Measurements from ENCODE around the gene DKKL1.

The DKKL1 gene

GRCh38 chr19:49396738-49397505 lies 33.2 kb downstream of the DKKL1 start:
- no peak for DNase-seq

DNA sequence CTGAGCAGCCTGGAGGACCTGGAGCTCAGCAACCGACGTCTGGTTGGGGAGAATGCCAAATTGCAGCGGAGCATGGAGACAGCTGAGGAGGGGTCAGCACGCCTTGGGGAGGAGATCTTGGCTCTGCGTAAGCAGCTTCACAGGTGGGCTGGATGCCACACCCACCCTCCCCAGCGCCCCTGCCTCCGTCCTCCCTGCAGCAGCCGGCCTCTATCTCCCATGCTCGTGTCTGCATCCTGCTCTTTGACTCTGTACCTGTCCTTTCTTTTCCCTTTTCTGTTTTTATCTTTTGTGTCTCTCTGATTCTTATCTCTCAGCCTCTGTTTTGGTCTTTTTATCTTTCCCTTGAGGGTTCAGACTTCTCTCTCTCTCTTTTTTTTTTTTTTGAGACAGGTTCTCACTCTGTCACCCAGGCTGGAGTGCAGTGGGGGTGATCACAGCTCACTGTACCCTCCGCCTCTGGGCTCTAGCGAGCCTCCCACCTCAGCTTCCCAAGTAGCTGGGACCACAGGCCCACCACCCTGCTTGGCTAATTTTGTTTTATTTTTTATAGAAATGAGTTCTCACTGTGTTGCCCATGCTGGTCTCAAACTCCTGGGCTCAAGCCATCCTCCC lies 34.4 kb downstream of the DKKL1 start:
- DNase-seq = peak in 1 of 14 donors; percentile 46

DNA sequence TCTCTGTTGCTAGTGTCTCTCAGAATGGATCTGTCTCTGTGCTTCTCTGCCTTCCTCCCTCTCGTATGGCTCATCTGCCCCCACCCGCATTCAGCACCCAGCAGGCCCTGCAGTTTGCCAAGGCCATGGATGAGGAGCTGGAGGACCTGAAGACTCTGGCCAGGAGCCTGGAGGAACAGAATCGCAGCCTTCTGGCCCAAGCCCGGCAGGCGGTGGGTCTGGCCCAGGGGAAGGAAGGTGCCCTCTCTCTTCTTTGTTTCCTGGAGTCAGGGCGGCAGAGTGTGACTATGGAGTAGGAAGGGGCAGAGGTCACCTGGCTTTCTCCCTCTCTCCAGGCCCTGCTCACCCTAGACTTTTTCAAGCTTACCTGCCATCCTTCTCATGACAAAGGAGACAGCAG lies 35.3 kb downstream of the DKKL1 start:
- DNase-seq = peak in 1 of 14 donors; percentile 43

GRCh38 chr19:49400029-49400428 lies 36.4 kb downstream of the DKKL1 start:
- DNase-seq = no peak

GRCh38 chr19:49403404-49404187 lies 39.9 kb downstream of the DKKL1 start:
- no peak for DNase-seq

DNA sequence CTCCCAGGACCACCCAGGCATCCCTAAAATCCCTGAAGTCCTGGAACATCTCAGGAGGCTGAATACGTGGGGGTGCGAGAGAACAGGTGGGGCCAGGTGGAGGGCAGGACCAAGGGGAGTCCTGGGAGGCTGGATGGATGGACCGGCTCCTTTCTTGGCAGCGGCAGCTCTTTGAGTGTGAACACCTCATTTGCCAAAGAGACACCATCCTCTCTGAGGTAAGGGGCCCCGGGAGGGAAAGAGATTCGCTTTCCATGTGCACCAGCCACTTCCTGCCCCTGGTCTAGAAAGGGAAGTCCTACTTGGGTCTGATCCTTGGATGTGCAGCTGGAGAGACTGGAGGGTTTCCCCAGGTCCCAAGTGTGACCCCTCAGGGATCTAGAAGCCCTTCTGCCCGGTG lies 43.4 kb downstream of the DKKL1 start:
- no peak for DNase-seq

DNA sequence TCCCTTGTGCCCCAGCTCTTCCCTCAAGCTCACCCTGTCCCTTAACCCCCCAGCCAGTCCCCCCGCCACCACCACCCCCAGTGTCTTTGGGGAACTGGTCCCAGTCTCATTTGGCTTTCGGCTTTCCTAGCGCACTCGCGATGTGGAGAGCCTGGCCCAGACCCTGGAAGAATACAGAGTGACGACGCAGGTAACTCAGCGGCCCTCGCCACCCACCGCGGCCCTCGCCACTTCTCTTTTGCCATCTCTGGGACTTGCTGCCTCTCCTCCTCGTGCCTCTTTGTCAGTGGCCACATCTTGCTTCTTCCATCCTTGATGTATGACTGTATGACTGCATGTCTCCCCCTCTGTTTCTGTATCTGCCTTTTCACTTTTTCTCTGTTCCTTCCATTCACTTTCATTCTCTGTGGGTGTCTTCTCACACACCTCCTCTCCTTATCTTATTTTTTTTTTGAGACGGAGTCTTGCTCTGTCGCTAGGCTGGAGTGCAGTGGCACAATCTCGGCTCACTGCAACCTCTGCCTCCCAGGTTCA lies 43.9 kb downstream of the DKKL1 start:
- DNase-seq = no peak

DNA sequence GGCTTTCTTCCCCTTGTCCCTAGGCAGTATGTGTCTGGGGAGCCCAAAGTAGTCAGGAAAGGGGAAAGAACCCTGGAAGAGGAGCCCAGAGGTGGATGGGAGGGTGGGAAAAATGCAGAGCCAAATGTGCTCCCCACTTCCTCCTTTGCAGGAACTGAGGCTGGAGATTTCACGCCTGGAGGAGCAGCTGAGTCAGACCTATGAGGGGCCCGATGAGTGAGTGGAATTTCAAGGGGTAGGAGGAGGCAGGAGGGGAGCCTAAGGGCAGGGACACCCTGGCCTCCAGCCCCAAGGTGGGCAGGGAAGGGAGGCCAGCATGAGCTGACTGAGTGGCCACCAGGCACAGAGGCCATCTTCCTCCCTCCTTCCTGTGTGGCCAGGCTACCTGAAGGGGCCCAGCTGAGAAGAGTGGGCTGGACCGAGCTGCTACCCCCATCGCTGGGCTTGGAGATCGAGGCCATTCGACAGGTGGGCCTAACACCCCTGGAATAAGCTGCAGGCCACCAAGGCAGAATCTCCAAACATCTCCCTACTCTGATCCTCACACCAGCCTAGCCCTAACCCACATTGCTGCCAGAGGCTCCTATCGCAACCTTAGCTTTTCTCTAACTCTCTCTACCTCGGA lies 45.3 kb downstream of the DKKL1 start:
- DNase-seq = no peak

DNA sequence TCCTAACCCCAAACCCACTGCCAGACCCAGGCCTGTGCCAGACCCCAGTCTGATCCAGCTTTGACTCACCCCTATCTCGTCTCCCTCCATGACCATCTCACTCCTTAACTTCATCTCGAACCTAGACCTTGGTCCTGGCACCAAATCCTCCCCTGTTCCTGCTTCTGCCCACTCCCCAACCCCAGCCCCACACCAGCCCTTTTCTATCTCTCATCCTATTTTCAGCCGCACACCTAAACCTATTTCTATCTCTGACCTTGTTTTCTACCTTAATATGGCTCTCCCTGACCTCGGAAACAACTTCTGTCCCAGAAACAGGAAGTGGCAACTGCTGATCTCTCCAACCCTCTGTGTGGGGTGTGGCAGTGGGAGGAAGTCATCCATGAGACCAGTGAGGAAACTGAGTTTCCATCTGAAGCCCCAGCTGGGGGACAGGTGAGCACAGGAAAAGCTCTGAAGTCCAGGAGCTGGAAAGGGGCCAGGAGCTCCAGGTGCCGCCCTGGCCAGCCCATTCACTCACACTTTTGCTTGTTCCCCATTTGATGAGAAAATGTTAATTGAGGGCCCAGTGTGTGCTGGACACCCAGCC lies 45.9 kb downstream of the DKKL1 start:
- no peak for DNase-seq

DNA sequence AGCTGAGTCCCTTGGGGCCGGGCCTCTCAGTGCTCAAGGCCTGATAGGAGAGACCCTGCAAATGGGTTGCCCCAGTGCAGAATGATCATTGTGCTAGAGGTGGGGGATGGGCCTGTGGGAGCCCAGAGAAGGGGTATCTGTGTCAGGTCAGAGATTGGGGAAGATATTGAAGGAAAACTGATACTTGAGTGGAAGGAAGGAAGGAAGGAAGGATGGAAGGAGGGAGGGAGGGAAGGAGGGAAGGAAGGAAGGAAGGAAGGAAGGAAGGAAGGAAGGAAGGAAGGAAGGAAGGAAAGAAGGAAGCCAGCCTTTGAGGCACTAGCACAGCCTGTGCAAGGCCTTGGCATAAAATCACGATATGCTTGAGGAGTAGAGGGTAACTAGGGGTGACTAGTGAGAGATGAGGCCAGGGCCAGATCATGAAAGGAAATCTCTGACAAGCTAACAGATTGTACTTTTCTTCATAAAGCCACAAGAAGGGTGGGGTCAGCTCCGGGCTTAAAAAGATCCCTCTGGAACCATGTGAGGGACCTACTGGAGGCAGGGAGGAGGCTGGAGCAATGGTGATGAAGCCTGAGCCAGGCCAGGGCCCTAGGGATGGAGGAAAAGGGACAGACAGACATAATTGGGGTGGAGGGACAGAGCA lies 48.1 kb downstream of the DKKL1 start:
- DNase-seq = no peak

- no peak for DNase-seq
Observed at GRCh38 chr19:49413348-49413747, 49.7 kb downstream of the DKKL1 start.

DNA sequence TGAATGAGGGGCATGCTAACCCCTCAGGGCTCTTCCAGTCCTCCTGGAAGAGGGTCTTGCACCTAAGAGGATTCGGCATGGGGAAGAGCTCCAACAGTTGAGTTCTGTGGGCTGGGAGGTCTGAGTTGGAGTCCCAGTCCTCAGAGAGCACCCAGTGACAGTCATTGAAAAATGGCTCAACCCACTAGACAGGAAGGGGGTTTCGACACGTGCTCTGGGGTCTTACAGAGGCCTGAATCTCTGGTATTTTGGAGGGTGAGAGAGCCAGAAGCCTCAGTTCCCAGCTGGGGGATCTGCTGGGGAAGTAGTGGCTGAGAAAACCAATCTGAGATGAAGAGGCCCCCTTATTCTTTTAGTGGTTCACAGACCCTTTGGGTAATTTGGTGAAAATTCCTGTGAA lies 50.6 kb downstream of the DKKL1 start:
- DNase-seq = no peak

DNA sequence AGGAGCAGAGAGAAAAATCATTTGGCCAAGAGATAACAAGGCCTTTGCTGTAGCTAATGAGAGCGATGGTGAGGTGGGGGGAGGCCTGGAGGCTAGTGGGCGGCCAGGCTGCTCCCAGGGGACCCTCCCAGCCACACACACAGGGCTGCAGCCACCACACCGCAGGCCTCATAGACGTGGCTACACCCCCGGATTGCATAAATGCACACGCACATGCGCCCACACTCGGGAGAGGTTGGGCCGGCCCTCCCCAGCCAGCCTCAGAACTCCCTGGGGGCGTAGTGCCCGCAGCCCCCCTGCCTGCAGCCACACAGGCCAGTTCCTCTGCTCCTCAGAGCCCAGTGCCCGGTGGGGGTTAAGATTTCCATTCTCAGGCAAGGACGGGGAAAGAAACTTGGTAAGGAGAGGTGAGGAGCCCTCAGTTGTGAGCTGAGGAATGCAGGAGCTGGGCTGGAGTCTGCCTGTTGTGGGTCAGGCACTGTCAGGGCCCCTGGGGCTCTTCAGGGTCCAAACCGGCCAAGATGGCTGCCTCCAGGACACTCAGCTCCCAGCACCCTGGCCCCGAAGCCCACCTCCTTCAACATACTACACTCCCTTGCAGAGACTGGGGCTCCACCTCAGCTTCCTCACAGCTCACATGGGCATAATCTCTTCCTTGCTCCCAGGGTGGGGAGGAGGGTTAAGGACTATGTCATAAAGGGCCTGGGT lies 51.6 kb downstream of the DKKL1 start:
- no peak for DNase-seq

DNA sequence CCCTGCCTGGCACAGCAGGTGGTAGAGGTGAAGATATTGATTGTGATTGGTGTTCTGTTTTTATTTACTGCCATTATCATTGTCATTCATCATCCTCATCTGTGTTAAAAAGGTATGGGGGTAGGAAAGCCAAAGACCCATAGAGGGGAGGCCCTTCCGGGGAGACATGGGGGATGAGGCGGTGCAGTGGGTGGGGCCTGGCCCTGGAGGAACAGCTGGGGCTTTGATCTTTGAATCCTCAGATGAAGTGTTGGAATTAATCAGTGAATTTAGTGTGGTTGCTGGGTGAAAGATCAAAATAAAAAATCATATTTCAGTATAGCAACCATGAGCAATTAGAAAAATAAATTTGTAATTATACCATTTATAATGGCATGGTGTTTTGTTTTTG lies 52.1 kb downstream of the DKKL1 start:
- DNase-seq = no peak

DNA sequence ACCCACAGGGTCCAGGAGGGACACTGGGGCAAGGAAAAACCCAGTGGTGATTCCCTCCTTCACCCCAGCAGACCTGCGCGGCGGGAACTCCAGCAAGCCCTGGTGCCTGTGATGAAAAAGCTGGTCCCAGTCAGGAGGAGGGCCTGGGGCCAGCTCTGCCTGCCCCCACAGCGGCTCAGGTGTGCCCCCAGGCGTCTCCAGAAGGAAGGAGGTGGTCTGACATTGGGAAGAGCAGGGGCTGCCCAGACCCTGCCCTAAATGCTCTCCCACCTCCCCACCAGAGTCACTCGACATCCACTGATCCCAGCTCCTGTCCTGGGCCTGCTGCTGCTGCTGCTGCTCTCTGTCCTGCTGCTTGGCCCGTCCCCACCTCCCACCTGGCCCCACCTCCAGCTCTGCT lies 53.4 kb downstream of the DKKL1 start:
- DNase-seq = no peak

DNA sequence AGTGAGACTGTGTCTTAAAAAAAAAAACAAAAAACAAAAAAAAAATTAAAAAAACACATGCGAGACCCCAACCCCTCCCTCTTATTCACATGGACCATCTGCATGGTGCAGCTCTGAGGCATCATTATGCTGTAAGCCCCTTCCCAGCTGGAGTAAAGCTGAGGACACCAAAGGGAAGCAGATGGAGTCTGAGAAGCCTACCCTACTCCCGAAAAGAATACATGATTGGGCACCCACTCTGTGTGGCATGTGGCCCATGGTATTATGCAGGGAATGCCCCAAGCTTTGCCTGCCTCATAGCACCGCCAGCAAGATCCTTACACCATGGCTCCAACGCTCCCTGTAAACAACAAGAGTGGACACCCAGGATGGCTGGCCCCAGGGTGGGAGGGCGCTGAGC lies 54.8 kb downstream of the DKKL1 start:
- no peak for DNase-seq

DNA sequence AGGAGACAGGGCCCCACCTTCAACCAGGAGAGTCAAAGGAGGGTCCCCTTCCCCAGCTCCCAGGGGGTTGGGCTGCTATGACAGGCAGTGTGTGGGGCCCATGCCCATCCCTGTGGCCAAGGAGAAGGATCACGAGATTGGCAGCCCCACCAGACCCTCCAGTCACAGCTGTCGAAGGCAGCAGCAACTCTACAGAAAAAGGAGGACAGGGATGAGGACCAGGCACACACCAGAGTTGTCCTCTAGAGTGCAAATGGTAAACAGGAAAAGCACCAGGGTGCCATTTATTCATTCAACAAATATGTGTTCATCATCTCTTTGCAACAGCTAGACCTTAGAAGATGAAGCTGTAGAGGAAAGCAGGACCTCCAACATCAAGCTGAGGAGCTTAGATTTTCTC lies 55.5 kb downstream of the DKKL1 start:
- DNase-seq = no peak

- no peak for DNase-seq
Observed at GRCh38 chr19:49420227-49420626, 56.5 kb downstream of the DKKL1 start.

GRCh38 chr19:49421039-49421877 lies 57.6 kb downstream of the DKKL1 start:
- DNase-seq = peak in 5 of 14 donors; percentile 0 to 94 (median 13)

- DNase-seq = peak in 1 of 14 donors; percentile 45
Observed at GRCh38 chr19:49421878-49422202, 58.2 kb downstream of the DKKL1 start.
